HEK293T (cell line): ENCODE results near the gene MPZL1.

Experiments
- CTCF ChIA-PET: fragments of 350-600 bp; formaldehyde crosslinking; extraction: SDS; loops from one replicate; lab custom pipeline; 2021; ENCODE audit warnings: antibody characterized with exemption, inconsistent platforms; lab: Yijun Ruan, JAX
- POLR2A ChIA-PET: fragments of 350-600 bp; formaldehyde crosslinking; extraction: SDS; loops from one replicate; lab custom pipeline; 2020; ENCODE audit warnings: antibody characterized with exemption, inconsistent platforms; lab: Yijun Ruan, JAX
- DNase-seq: peaks from one replicate; pipeline ENCODE4 v3.0.0; 2012; ENCODE audit warnings: mixed read lengths; ENCODE audit errors: extremely low spot score
- ARNT ChIP-seq: fragments of 450-650 bp; IDR thresholded peaks from 2 replicates; pipeline ENCODE4 v1.6.1; 2017; ENCODE audit warnings: mild to moderate bottlenecking
- BHLHE40 ChIP-seq: fragments of 450-650 bp; IDR thresholded peaks from 2 replicates; pipeline ENCODE4 v1.6.1; 2016; ENCODE audit warnings: mild to moderate bottlenecking, moderate library complexity, borderline replicate concordance
- CTBP1 ChIP-seq: fragments of 450-650 bp; IDR thresholded peaks from 2 replicates; pipeline ENCODE4 v1.6.1; 2016; ENCODE audit warnings: borderline replicate concordance
- ELF4 ChIP-seq: fragments of 450-650 bp; IDR thresholded peaks from 2 replicates; pipeline ENCODE4 v1.6.1; 2017; ENCODE audit warnings: antibody characterized with exemption
- FOXA1 ChIP-seq: fragments of 450-650 bp; IDR thresholded peaks from 2 replicates; pipeline ENCODE4 v1.6.1; 2016; ENCODE audit warnings: mild to moderate bottlenecking
- FOXK2 ChIP-seq: fragments of 450-650 bp; IDR thresholded peaks from 2 replicates; pipeline ENCODE4 v1.6.1; 2016; ENCODE audit warnings: mild to moderate bottlenecking
- FOXM1 ChIP-seq: fragments of 450-650 bp; IDR thresholded peaks from 2 replicates; pipeline ENCODE4 v1.6.1; 2017; ENCODE audit warnings: mild to moderate bottlenecking, borderline replicate concordance
- HDGF ChIP-seq: fragments of 450-650 bp; IDR thresholded peaks from 2 replicates; pipeline ENCODE4 v1.6.1; 2017; ENCODE audit warnings: antibody characterized with exemption, borderline replicate concordance
- L3MBTL2 ChIP-seq: fragments of 450-650 bp; conservative IDR thresholded peaks from 2 replicates; pipeline ENCODE4 v1.6.1; 2016; ENCODE audit warnings: mild to moderate bottlenecking
- LEF1 ChIP-seq: fragments of 450-650 bp; IDR thresholded peaks from 2 replicates; pipeline ENCODE4 v1.6.1; 2017; ENCODE audit warnings: mild to moderate bottlenecking, borderline replicate concordance
- NFRKB ChIP-seq: fragments of 450-650 bp; IDR thresholded peaks from 2 replicates; pipeline ENCODE4 v1.6.1; 2016; ENCODE audit warnings: mild to moderate bottlenecking, moderate library complexity
- PKNOX1 ChIP-seq: fragments of 450-650 bp; IDR thresholded peaks from 2 replicates; pipeline ENCODE4 v1.6.1; 2016
- SP1 ChIP-seq: fragments of 450-650 bp; IDR thresholded peaks from 2 replicates; pipeline ENCODE4 v1.6.1; 2017
- SUZ12 ChIP-seq: fragments of 450-650 bp; IDR thresholded peaks from 2 replicates; pipeline ENCODE4 v1.6.1; 2016; ENCODE audit warnings: mild to moderate bottlenecking
- TARDBP ChIP-seq: fragments of 450-650 bp; IDR thresholded peaks from 2 replicates; pipeline ENCODE4 v1.6.1; 2016
- ZNF384 ChIP-seq: fragments of 450-650 bp; IDR thresholded peaks from 2 replicates; pipeline ENCODE4 v1.6.1; 2016

MPZL1 gene

GRCh38 chr1:167695756-167696561 is 25.8 kb upstream of the MPZL1 start:
- no peak for DNase-seq
- ChIA-PET CTCF (interaction anchor here (1.6 kb wide), 1 partner anchor 8 kb away, joined by 9 read pairs; no protein-coding TSS in a partner anchor), POLR2A (interaction anchor here (0.6 kb wide), 1 partner anchor 765 kb away, joined by 3 read pairs; no protein-coding TSS in a partner anchor)
- TF ChIP-seq ARNT: no peak
- TF ChIP-seq LEF1: no peak
- no peak for TF ChIP-seq FOXK2
- no peak for TF ChIP-seq HDGF
- TF ChIP-seq ELF4: no peak
- TF ChIP-seq FOXA1: no peak
- no peak for TF ChIP-seq BHLHE40

- no peak for TF ChIP-seq SUZ12
- no peak for DNase-seq
- ChIA-PET POLR2A (no interaction called here), CTCF (no interaction called here)
Observed at GRCh38 chr1:167697667-167698141, 24.1 kb upstream of the MPZL1 start.

DNA sequence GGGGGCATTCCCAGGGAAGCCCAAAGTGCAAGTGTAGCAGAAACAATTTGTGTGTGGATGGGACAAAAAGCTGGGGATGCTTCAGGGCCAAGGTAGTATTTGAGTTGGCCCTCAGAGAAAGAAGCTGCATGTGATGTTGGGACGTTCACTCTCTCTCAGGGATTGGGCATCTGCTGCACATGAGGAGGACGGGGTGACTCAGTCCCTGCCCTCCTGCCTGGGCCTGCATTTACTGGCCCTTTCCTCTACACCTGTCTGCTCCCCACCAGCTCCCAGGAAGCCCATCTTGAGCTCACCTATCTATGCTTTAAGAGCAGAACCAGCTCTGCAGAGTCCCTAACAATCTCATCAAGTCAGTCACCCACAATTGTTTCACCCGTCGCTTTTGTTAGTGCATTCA is 23.5 kb upstream of the MPZL1 start:
- no peak for DNase-seq
- TF ChIP-seq NFRKB (no peak), ELF4 (no peak), CTBP1 (no peak), SUZ12 (no peak), TARDBP (no peak), ZNF384 (no peak), FOXA1 (no peak), FOXM1 (no peak), LEF1 (no peak), BHLHE40 (no peak), PKNOX1 (no peak), L3MBTL2 (no peak), SP1 (no peak), HDGF (no peak), ARNT (no peak), FOXK2 (no peak)
- CTCF ChIA-PET: interaction anchor here (0.5 kb wide), 1 partner anchor 155 kb away, joined by 3 read pairs; no protein-coding TSS in a partner anchor
- POLR2A ChIA-PET: no interaction called here

DNA sequence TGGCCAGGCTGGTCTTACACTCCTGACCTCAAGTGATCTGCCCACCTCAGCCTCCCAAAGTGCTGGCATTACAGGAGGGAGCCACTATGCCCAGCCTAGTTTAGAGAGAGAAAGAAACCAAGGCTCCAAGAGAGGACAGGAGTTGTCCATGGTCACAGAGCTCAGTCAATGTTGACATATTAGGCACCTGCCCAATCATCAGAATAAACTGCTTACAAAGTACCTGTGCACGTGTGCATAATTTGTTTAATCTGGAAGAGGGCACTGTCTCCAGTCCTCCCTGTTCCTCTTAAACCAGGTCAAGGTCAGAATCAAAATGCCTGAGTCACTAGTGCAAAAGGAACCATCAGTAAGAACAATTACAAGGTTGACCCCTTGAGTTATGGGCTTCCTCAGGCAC is 20.3 kb upstream of the MPZL1 start:
- no peak for TF ChIP-seq SP1
- no peak for TF ChIP-seq ZNF384
- no peak for TF ChIP-seq NFRKB
- no peak for TF ChIP-seq HDGF
- no peak for TF ChIP-seq PKNOX1
- TF ChIP-seq FOXK2: no peak
- TF ChIP-seq BHLHE40: no peak
- no peak for TF ChIP-seq FOXA1
- no peak for TF ChIP-seq FOXM1
- no peak for TF ChIP-seq LEF1
- TF ChIP-seq SUZ12: no peak
- TF ChIP-seq ARNT: no peak
- CTCF ChIA-PET: no interaction called here
- POLR2A ChIA-PET: no interaction called here
- DNase-seq: no peak

DNA sequence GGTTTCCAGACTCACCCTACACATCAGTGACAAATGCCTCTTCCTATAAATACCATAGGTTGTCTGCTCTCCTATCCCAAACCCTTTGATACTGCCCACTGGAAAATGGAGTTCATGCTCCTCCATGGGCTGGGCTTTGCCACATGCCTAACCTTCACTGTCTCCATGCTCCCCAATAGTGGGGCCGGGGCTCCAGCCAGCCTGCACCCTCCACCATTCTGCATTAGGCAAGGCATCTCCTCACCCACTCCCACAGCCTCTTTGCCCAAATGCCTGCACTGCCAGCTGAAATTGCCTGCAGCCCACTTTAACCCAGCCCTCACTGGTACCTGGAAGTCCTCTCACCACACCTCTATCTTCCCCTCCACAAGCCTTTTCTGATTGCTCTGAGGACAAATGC is 18.2 kb upstream of the MPZL1 start:
- ChIA-PET CTCF (no interaction called here), POLR2A (no interaction called here)
- no peak for DNase-seq
- no peak for TF ChIP-seq ARNT
- no peak for TF ChIP-seq BHLHE40
- no peak for TF ChIP-seq FOXA1
- no peak for TF ChIP-seq HDGF
- no peak for TF ChIP-seq FOXM1
- no peak for TF ChIP-seq TARDBP
- TF ChIP-seq SUZ12: no peak
- TF ChIP-seq NFRKB: no peak
- TF ChIP-seq SP1: no peak
- TF ChIP-seq L3MBTL2: no peak
- TF ChIP-seq ZNF384: no peak
- no peak for TF ChIP-seq PKNOX1
- TF ChIP-seq FOXK2: no peak
- no peak for TF ChIP-seq LEF1
- TF ChIP-seq CTBP1: no peak
- TF ChIP-seq ELF4: no peak

- POLR2A ChIA-PET: no interaction called here
- TF ChIP-seq SUZ12 (no peak), TARDBP (no peak), LEF1 (no peak), HDGF (no peak), SP1 (no peak), ZNF384 (no peak), FOXM1 (no peak), L3MBTL2 (no peak), CTBP1 (no peak), ELF4 (no peak), BHLHE40 (no peak), ARNT (no peak)
- CTCF ChIA-PET: interaction anchor here (0.9 kb wide), 1 partner anchor 10 kb away, joined by 3 read pairs; no protein-coding TSS in a partner anchor
- DNase-seq: no peak
Observed at GRCh38 chr1:167704715-167705114, 17.1 kb upstream of the MPZL1 start.
